Glomerular endothelial cell (primary cell): Measurements from ENCODE around the gene HYAL2. TPM values are rescaled to one million over a fixed set of nuclear protein-coding genes. Genes with fewer than 3 reads are reported as not detected.

Experiments
- DNase-seq: peaks from one replicate; pipeline ENCODE4 v3.0.0-alpha.2; 2011; ENCODE audit warnings: low read depth, low spot score; ENCODE audit errors: extremely low read depth
- total RNA-seq: library from RNA; depleted of rRNA; stranded (reverse); fragments of >200 nt; gene quantifications from 2 replicates; pipeline ENCODE4 v1.2.3, GENCODE V29; 2015

HYAL2 gene
- total RNA-seq, 1 donor from 2014 or later = 849 TPM

DNA sequence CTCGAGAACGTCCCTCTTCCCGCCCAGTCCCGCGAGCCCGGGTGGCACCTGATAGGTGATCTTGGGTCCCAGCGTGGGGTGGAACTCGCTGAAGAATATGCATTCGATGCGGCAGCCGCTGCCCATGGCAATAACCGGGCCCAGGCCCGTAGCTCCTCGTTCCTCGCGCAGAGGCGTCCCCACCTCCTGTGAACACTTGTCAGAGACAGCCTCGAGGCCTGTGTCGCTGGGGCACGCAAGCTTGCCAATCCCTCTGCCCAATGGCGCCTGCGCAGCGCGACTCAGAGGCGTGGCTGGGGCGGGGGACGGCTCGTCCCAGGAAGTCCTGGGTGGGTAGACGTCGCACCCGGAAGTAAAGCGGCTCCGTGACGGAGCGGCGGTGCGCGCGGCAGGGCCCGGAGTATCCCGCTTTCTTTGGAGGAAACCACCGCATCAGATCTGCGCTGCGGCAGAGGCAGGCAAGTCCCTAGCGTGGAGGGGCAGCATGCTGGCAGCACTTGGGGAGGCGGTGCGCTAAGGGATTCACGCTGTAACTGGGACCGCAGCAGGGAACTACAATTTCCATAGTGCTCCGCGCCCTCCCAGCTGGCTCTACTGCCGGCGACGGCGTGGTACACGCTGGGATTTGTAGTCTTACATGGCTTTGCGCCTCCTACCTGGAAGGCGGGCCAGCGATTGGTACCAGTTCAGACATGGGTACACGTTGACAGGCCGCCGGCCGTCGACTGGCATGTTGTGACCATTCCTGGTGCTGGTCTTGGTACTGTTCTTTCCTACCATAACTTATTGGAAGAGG lies 28.2 kb upstream of the HYAL2 start, which contains the start of the genes CYB561D2 and NPRL2:
TSS of gene CYB561D2 (plus strand) at position 336 of the 796 bp plus-strand sequence. CDS start 572 bp downstream, outside the sequence.
TSS of gene NPRL2 (minus strand) at position 249 of the 796 bp plus-strand sequence. CDS start at position 126, 123 bp downstream.
- no peak for DNase-seq

DNA sequence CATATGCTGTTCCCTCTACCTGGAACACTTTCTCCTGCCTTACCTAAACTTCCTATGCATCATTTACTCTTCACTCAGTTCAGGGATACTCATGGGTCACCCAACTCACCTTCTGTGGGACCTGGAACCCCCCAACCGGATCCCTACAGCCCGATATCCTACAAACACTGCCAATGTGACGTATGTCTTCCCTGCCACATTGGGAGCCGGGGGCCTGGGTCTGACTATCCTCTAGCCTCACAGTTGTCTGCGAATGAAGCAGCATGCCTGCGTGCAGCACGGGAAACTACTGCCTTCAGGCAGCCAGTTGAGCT lies 27.6 kb upstream of the HYAL2 start:
- no peak for DNase-seq

DNA sequence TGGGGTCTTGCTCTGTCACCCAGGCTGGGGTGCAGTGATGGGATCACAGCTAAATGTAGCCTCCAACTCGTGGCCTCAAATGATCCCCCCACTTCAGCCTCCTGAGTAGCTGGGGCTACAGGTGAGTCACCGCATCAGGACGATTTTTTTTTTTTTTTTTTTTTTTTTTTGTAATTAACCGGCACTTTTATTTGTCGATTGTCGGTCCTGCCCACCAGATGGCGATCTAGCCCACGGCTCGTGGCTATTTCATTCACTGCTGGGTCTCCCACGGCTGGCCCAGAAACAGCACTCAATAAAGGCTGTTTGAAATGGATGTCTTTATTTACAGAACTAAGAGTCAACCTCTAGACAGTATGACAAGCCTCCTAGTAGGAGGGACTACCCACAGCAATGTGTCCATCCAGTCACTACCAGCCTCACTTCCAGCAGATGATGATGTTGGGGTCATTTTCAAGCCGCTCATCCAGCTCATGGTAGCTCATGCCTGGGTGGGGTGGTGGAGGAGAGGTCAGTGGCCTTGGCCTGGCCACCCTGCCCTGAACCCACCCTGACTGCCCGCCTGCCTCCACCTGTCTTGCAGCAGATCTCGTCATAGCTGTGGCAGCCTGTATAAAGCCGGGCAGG lies 24.8 kb upstream of the HYAL2 start:
- no peak for DNase-seq

DNA sequence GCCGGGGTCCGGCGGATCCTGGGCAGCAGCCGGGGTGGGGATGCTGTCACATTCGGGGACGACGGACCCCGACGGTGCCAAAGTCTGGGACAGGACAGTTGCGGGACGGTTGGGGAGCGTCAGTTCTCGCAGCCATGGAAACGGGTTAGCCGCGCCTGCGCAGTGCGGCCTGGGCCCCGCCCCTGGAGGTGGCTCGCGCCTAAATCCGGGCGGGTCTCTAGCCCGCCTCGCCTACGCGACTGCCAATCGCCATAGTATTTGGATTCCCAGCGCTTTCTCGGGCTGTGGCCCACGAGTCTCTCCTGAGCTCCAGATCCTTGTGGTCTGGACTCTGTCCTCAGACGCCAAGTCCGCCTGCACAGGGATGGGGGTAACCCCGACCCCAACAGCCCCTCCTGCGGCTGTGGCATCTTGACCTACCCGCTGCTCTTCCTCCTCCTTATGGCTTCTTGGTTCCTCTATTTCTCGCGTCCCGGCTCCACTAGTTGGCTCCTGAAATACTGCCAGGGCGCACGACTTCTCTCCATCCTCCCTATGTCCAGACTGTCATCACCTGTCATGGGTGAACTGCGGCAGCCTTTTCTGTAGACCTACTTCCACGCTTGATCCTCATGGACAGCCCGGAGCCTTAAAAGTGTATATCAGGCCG lies 23.2 kb upstream of the HYAL2 start, which contains the start of gene ZMYND10:
TSS of gene ZMYND10 (minus strand) at position 147 of the 649 bp plus-strand sequence. CDS start 153 bp downstream, outside the sequence.
- DNase-seq = no peak

DNA sequence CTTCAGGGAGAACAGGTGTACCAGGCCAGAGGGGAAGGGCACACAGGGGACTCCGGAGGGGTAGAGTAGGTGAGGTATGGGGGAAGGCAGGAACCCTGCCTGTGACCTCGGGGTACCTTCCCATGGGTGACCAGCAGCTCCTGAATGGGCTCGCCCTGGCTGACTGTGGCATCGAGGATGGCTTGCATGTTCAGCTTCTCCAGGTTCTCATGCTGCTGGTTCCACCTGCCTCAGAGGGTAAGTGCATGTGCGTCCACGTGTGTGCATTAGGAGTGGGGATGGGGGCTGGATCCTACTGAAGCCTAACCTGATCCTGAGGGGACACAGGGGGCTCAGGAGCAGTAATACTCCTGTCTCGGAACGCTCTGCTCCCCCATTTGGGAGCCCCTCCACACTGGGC lies 22.5 kb upstream of the HYAL2 start:
- no peak for DNase-seq

DNA sequence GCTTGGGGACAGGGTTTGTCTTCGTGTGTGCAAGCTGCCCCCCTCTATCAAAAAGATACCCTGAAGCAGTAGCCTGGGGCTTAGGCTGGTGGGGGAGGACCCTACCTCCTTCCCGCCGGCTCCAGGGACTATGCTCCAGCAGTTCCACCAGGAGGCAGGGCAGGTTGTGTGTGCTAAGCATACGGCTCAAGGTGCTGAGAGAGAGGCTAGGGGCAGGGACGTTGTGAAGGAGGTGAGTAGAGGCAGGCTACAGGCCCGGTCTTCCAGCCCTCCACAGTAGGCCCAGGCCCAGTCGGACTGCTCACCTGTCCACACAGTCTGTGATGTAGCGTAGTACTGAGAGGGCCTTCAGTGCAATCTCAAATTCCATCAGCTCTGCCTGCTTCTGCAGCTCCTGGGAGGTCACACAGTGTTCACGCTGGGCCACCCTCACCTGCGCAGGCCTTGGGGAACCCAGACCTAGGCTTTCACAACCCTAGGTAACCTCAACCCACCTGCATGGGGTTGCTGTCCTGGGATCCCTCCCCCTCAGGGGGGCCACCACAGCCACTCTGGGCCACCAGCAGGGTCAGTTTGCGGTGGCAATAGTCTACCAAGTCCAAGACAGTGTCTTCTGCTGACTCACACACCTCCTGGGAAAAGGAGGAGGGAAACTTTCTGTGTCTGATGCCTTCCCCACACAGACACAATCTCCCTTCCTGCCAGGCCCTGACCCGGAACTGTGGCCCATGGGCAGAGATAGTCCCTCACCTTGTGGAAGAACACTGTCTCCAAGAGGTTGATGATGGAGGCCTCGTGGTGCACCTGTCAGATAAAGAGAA lies 20.5 kb upstream of the HYAL2 start:
- no peak for DNase-seq

DNA sequence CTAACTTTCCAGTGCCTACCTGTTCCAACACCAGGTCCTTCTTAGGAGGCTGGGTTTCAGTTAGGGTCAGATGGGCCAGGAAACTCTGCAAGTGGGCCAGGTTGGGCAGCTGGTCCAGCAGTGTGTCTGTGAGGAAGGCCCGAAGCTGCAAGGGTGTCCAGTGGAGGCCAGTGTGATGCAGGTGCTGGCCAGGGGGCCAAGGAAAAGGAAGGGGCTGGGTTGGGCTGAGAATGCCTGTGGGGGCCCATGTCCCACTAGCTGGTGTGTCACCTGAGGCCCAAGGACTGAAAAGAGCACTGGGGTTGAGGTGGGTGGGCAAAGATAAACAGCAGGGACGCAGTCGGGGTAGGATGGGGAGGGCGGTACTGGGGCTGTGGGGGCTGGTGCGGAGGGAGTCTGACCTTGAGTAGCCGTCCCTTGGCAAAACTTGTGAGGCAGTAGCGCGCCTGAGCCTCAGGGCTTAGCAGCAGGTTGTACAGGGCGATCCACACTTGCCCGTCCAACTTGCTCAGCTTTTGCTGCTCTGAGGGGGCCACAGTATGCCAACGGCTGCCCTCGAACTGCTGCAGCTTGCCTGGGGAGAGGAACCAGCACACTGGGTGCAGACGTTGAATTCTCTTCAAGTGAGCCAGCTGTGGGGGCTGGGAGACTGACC lies 19.6 kb upstream of the HYAL2 start:
- no peak for DNase-seq

DNA sequence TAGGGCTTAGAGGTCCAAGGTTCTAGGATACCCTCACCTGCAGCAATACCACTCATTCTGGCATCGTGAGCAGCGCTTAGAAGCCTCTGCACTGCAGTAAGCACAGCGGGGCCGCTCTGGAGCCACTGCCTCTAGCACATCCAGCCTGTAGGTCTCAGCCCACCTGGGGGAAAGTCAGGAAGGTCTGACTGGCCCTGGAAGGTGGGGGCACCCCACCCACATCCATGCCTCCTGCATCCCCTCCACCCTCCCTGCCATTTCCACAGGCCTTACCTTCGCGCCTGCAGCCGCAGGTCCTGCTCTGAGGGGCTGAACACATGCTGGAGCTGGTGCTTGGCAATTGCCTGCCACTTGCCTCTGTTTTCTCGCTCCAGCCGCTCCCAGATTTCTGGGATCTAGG lies 19.0 kb upstream of the HYAL2 start:
- no peak for DNase-seq

DNA sequence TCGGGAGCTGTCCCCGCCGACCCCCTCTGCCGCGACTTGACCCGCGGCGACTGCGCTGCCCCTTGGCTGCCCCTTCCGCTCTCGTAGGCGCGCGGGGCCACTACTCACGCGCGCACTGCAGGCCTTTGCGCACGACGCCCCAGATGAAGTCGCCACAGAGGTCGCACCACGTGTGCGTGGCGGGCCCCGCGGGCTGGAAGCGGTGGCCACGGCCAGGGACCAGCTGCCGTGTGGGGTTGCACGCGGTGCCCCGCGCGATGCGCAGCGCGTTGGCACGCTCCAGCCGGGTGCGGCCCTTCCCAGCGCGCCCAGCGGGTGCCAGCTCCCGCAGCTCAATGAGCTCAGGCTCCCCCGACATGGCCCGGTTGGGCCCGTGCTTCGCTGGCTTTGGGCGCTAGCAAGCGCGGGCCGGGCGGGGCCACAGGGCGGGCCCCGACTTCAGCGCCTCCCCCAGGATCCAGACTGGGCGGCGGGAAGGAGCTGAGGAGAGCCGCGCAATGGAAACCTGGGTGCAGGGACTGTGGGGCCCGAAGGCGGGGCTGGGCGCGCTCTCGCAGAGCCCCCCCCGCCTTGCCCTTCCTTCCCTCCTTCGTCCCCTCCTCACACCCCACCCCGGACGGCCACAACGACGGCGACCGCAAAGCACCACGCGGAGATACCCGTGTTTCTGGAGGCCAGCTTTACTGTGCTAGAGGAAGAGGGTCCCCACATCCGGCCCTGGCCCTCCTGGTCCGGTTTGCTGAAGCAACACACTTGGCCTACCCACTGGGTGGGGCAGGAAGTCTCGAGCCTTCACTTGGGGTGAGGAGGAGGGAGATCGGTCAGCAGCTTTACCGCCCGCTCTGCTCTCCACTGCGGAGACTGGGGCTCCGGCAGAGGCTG lies 18.1 kb upstream of the HYAL2 start, which contains the start of gene RASSF1:
TSS of gene RASSF1 (minus strand) at position 389 of the 882 bp plus-strand sequence. CDS start at position 358, 31 bp downstream.
- no peak for DNase-seq

DNA sequence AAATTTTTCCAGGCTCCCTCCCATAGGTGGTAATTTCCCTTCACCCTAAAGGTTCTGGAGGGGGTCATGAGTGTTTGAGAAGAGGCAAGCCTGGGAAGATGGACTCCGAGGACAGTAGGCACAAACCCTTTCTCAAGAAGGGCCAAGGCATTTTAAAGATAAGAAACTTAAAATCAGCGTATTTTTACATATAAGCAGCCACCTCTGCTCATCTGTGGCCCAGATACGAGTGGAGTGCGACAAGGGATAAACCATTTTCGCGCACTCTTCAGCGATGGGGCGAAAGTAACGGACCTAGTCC lies 17.6 kb upstream of the HYAL2 start:
- DNase-seq = no peak

DNA sequence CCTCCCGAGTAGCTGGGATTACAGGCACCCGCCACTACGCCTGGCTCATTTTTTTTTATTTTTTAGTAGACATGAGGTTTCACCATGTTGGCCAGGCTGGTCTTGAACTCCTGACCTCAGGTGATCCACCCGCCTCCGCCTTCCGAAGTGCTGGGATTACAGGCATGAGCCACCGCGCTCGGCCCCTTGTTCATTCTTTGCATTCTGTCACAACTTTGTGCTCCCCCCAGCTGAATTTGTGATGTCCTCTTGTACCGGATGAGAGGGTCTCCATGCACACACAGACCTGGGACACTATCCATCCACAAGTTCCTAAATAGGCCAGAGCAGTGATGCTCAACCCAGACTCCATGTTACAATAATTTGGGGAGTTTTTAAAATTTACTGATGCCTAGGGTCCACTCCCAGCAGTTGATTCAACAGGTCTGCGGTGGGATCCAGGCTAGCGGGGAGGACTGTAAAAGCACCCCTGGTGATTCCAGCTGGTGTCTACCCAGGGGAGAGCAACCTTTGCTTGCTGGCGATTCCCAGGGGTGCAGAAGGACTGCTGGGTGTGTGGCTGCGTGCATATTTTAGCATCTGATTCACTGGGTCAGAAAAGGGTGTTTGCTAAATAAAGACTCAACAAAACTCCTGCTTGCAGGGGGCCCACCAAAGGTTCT lies 17.1 kb upstream of the HYAL2 start:
- DNase-seq = no peak

DNA sequence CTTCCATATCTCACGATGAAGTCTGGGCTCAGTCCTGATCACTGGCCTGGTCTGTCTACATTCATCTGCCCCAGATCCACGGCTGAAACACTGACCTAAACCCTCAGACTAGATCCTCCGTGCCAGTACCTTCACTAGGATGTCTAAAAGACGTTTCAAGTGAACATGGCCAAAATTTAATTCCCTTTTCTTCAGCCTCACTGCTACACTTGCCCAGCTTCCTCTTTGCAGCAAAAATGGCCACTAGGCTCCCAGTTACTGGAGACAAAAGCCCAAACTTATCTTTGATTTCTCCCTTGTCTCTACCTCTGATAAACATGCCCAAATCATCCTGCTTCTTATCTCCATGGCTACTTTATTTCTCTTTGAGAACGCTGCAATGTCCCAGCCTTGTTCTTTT lies 16.4 kb upstream of the HYAL2 start:
- DNase-seq = no peak

DNA sequence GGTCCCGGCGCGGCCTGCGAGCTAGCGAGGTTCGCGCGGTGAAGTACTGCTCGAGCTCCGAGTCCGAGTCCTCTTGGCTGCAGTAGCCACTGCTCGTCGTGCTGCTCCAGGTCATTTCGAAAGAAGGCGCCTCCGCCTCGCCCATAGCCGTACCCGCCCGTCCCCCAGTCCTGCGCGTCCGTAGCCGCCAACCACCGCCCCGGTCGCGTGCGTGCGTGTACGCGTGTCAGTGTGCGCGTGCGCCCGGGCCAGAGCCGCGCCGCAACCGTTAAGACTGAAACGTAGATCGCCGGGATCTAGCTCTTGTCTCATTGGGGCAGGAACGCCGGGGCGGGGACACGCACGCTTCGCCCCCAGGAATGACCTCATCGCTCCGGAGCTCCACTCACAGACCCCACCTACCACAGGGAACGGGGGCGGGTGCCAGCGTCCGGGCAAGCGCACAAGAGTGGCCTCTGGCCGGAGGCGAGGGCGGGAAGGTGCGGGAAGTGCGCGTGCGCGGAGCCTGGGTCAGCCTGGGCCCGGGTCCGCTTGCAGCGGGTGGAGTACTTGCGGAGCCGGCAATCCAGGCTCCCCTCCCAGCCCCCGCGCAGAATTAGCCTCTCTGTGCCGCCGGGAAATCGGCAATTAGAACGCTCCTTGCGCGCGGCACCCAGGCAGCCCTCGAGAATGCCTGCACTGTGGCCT lies 14.8 kb upstream of the HYAL2 start:
- DNase-seq = no peak

DNA sequence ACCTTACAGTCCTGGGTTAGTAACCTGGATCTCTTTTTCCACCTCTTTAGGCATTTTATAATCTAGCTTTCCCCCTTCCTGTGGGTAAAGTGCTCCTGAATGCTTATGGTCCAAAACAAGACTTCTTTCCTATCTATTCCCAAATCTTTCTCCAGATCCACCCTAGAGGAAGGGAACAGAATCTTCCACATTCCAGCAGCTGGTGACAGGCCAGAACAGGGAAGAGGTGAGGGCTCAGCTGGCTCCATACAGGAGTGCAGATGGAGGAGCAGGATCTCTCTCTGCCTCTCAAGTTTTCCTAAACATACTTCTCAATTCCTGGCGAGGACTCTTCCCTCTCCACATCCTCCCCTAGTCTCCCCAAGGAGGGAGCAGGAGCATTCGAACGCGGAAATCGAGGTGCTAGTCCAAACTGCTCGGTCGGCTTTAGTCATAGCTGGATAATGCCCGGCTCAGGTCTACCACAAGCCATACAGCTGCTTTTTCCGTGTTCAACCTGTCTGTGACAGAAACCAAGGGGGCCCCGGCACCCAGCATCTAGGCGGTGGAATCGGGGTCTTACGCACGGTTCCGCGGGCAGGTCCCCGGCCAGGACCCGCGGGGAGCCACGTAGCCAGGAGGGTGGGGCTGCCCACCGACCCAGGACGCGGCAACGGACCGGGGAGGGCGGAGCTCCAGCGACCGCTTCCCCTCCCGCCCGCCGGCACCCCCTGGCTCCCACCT lies 14.1 kb upstream of the HYAL2 start:
- no peak for DNase-seq

DNA sequence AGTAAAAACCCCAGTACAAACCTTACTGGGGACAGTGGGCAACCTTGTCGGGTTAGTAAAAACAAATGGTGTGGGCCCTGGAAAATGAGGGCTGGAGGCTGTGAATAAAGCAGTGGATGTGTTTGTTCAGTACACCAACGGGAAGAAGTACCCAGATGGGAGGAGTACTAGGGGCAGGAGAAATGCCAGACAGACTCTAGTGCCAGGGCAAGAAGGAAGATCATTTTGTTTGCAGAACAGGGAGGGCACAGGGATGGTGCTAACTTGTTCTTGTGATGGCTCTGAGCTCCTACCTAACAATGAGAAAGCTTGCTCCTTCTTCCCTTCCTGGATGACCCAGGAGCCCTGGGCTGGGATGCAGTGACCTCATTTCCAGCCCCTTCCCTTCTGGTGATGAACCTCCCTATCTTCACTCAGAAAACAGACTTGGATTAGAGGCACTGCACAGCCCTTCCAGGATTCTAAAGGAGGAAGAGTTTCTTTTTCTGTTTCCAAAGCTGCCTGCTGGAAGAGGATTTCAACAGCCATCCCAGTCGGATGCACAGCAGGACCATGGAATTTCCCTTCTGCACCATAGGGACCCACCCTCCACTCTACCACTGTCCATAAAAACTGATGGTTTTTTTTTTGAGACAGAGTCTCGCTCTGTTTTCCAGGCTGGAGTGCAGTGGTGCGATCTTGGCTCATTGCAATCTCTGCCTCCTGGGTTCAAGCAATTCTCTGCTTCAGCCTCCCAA lies 12.0 kb upstream of the HYAL2 start:
- DNase-seq = no peak

DNA sequence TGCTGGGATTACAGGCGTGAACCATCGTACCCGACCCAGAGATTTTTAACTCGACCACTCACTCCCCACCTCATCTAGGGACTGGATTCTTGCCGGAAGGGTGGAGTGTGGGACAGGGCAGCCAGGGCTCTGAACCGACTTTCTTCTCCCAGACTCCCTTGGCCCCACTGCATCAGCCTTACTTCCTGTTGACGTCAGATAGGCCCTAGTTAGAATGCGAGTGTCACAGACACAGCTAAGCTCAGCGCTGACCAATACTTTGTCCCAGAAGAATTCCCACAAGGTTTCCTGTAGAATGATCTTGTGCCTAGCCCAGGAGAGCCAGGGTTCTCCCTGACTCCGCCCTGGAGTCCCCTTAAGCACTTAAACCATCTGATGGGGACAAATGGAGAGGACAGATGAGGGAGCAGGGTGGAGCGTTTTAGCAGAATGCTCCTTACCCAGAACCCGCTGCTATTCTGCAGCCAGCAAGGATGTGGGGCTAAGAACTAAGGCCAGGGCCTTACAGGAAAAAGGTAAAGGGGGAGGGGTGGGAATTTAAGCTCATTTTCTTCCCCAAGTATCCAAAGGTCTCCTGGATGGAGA lies 11.3 kb upstream of the HYAL2 start:
- DNase-seq = no peak
